Adipose tissue (tissue), 3 donors: ENCODE results near the gene DYSF. TPM values are rescaled to one million over a fixed set of nuclear protein-coding genes. Genes with fewer than 3 reads are reported as not detected.

ENCODE experiments used
- H3K27ac ChIP-seq: one replicate; pipeline ENCODE4 v1.5.1; 2013; ENCODE audit warnings: low read depth, low read length
- WGBS, 3 donors: extraction: QIAGEN DNeasy Blood & Tissue Kit; methylation state at CpG; one replicate each; pipeline ENCODE4 v1.1.7; 2013; 5-methylcytosine and 5-hydroxymethylcytosine counted together
- polyA plus RNA-seq, 3 donors: library from polyadenylated mRNA; stranded (reverse); fragments of 200-250 nt; gene quantifications; one replicate each; pipeline ENCODE4 v1.2.3, GENCODE V29; 2013
- donor health status: healthy with polysubstance abuse.
- donor health status: Bipolar disorder and iron deficiency.
- donor health status: healthy.

DYSF gene
- polyA plus RNA-seq, 3 donors = 1.5 to 24.0 (median 20.7) TPM

- 81 to 90% (median 86%) methylated on average over 12 of the region's 12 CpGs for whole genome bisulfite sequencing, 3 donors
- H3K27ac ChIP-seq = no peak overlapping the region
Observed at GRCh38 chr2:71611247-71611646, 157.9 kb downstream of the DYSF start.

GRCh38 chr2:71611781-71612527, 158.6 kb downstream of the DYSF start:
- WGBS, 3 donors = 92 to 95% (median 94%) methylated on average over 15 of the region's 15 CpGs
- no peak overlapping the region for H3K27ac ChIP-seq

DNA sequence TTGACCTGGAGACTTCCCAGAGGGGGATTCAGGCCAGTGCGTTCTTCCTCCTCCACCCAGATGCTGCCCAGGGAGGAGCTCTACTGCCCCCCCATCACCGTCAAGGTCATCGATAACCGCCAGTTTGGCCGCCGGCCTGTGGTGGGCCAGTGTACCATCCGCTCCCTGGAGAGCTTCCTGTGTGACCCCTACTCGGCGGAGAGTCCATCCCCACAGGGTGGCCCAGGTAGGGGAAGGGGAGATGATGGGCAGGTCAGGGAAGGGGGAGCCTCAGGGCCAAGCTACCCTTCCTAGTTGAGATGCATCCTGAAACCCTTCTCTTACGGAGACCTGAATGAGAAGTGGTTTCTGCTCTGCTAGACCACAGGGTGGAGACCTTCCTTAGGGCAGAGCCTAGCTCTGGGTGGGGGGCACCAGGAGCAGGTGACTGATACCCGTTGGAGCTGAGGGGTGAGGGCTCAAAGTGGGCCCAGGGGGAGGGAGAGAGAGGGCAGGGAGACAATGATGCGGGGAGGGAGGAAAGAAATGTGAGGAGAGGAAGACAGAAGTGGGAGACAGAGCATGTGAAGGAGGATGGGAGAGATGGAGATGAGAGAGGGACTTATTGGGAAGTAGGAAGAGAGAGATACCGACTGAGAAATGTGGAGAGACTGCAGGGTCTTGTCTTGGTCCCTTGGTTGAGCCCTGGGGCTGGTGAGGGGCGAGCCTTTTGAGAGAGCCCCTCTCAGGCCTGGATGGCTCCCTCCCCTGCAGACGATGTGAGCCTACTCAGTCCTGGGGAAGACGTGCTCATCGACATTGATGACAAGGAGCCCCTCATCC, 159.4 kb downstream of the DYSF start:
- WGBS, 3 donors = 84 to 95% (median 92%) methylated on average over 17 of the region's 17 CpGs
- H3K27ac ChIP-seq = no peak overlapping the region

DNA sequence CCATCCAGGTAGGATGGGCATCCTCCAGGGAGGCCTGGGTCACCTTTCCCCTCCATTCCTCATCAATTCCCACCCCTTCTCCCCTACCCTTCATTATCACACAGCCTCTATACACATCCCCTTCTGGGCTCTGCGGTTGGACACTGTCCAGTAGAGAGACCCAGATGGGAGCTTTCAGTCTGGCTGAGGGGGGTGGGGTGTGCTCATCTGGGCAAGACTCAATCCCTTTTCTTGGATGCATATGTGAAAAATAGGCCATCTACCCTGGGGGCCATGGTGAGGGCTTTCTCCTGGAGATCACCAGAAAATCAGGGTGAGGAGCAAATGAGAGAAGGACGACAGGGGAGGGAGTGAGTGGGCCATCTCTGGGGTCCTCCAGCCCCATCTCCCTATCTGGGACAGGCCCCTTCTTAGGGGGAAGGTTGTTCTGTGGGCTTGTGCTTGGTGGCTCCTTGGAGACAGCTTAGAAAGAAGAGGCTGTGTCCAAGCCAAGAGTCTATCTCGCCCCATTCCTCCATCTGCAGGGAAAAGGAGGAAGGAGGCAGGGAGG, 160.1 kb downstream of the DYSF start:
- 91 to 98% (median 97%) methylated on average over 3 of the region's 3 CpGs for WGBS, 3 donors
- H3K27ac ChIP-seq = no peak overlapping the region

GRCh38 chr2:71613953-71614925, 160.9 kb downstream of the DYSF start:
- no peak overlapping the region for H3K27ac ChIP-seq
- WGBS, 3 donors = 85 to 88% (median 88%) methylated on average over 8 of the region's 8 CpGs

- H3K27ac ChIP-seq = no peak overlapping the region
- 45 to 56% (median 53%) methylated on average over 9 of the region's 9 CpGs for WGBS, 3 donors
Observed at GRCh38 chr2:71614976-71615766, 161.8 kb downstream of the DYSF start.

DNA sequence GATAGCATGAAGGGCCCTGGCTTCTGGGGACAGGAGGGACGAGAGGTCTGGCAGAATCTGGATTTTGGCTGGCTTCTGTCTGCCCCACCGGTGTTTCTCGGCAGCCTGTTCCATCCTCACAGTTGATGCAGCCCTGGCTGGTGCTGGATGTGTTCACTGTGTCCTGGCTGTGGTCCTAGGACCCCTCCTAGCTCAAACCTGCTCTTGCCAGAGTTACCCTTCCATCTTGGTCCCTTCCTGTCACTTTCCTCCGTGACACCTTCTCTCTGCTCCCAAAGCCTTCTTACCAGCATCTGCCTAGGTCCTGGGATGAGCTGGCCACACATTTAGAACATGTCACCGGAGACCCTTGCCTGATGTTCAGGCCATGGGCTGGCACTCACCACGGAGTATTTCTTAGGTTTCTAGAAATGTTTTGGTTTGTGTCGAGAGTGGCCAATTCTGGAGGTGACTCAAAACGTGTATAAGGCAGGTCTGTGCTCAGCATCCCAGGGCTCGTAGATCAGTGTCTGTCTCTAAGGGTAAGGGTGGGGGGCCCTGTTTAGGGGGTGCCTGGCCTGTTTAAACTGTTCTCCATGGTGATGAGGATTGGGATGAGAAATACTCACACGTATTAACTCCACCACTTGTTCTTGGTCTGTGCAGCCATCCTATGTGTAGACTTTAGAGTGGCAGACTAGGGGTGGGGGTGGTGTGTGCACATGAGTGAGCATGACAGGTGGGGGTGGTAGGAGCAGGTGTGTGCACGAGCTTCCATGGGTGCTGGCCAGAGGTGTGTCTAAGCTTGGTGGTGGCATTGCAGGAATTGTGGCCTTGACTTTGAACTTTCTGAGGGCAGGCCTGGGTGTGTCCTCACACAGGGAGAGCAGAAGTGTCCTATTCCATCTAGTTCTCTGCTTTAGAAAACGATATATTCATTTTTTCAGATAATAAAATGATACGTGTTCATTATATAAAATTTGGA, 162.7 kb downstream of the DYSF start:
- WGBS, 3 donors = 82 to 91% (median 84%) methylated on average over 13 of the region's 13 CpGs
- H3K27ac ChIP-seq = no peak overlapping the region

DNA sequence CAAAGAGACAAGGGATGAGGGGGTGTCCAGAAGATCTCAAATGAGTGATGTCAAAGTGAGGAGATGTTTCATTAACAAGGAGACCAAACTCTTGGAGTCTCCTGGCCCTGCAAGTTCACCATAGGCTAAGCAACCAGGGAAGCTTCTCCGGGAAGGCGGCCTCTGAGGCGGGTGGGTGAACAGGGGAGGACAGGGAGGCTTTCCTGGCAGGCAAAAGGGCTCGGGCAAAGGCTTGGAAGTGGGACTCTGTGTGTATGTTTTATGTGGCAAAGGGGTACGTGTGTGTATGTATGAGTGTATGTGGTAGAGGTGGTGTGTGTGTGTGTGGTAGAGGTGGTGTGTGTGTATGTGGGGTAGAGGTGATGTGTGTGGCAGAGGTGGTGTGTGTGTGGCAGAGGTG, 163.9 kb downstream of the DYSF start:
- no peak overlapping the region for H3K27ac ChIP-seq
- WGBS, 3 donors = 95% methylated on average over 5 of the region's 5 CpGs

DNA sequence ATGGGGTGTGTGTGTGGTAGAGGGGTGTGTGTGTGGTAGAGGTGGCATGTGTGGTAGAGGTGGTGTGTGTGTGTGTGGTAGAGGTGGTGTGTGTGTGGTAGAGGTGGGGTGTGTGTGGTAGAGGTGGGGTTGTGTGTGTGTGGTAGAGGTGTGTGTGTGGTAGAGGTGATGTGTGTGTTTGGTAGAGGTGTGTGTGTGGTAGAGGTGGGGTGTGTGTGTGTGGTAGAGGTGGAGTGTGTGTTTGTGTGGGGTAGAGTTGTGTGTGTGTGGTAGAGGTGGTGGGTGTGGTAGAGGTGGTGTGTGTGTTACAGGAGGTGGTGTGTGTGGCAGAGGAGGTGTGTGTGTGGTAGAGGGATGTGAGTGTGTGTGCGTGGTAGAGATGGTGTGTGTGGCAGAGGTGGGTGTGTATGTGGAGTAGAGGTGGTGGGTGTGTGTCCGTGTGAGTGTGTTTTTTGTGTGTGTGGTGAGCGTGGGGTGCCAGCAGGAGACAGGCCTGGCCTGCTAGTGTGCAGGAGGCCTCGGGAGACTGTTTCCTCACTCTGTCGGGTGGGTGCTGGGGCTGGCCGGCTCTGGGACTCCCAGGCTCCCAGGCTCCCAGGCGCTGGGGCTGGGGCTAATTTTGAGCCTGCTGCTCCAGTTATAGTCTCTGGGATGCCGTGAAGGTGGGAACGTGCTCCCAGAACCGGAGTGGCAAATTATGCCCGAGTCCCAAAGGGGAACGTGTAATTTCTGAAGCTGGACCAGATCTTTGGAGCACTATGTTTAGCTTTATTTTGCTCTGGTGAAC, 165.2 kb downstream of the DYSF start:
- WGBS, 3 donors = 67 to 81% (median 77%) methylated on average over 12 of the region's 12 CpGs
- no peak overlapping the region for H3K27ac ChIP-seq

- no peak overlapping the region for H3K27ac ChIP-seq
- WGBS, 3 donors = 62 to 80% (median 79%) methylated on average over 15 of the region's 15 CpGs
Observed at GRCh38 chr2:71619230-71619741, 165.9 kb downstream of the DYSF start.

GRCh38 chr2:71620116-71620515, 166.8 kb downstream of the DYSF start:
- no peak overlapping the region for H3K27ac ChIP-seq
- 83 to 94% (median 87%) methylated on average over 6 of the region's 6 CpGs for WGBS, 3 donors

DNA sequence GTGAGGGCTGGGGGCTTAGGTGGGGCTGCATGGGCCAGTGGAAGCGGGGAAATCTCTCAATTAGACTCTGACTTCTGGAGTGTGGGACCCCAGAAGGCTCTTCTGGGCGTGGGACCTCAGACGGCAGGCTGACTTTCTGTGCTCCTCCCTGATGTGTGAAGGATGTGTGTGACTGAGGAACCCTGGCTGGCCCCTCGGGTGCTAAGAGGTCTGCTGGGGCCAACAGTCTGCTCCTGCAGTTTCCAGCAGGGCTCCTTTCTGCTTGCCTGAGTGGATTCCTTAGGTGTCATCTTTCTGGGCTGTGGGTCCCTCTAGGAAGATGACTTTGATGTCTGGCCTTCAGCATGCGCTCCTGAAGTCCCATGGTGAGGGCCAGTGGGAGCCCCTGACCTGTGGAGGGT, 167.5 kb downstream of the DYSF start:
- H3K27ac ChIP-seq = no peak overlapping the region
- 69 to 87% (median 77%) methylated on average over 5 of the region's 5 CpGs for WGBS, 3 donors

- H3K27ac ChIP-seq = no peak overlapping the region
Observed at GRCh38 chr2:71629273-71629672, 175.9 kb downstream of the DYSF start.

DNA sequence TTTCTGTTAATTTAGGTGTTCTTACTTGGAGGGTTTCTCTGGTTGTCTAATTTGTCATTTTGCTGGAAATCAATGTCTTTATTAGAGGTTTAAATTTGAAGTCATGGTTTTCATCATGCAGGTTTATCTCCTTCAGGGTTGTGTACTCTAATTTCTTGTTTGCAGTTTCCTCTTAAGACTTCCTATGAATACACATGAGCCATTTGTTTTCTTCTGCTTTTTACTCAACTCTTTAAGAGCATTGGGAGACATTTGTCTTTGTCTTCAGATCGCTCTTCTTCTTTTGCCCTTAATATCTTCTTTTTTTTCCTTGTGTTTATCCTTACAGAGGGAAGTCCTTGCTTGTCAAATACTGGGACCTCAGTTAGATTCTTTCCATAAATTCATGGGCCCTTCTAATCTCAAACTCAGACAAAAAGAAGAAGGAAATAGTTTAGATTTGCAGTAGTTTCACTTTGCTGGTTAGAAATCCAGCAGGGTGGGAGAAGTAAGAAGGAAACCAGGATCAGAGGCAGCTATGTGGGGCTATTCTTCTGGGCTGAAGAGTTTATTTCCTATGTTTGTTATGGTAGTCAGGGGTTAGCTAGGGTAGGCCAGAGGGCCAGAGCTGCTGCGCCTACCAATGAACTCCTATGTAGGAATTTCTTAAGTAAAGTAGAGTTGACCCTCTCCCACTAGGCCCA, 176.6 kb downstream of the DYSF start:
- H3K27ac ChIP-seq = no peak overlapping the region
- WGBS, 3 donors = 81 to 87% (median 86%) methylated on average over 2 of the region's 2 CpGs
